Measurements from ENCODE around the gene CCDC178.

DNA sequence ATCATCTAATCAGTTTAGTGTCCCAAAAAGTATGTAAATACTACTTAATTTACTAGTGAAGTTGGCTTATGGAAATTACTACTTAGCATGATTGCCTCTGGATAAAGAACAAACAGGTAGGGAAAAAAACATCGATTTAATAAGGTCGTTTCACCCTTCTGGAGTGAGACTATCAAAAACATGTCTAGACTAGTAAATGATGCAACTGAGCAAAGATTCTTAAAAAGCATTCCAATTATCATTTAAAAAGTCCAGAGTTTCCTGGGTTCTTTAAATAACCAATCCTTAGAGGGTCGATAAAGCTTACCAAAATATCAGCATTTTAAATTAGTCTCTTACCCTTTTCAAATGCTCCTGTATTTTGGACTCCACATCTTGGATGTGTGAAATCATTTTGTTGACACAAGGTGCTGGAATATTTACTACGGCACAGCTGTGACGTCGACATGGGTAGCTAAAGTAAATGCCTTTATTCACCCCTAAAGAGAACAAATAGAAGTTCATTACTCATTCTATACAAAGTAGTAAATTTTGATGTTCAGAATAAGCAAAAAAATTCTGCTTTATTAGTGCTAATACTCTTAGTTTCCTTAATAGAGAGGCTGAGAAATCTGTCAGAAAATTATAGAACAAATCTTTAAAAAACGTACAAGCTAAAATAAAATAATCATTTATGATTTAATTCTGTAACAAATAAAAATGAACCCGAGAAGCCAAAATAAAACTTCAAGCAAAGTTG is 70.6 kb downstream of the CCDC178 start:
- TF ChIP-seq, protein P1, sequence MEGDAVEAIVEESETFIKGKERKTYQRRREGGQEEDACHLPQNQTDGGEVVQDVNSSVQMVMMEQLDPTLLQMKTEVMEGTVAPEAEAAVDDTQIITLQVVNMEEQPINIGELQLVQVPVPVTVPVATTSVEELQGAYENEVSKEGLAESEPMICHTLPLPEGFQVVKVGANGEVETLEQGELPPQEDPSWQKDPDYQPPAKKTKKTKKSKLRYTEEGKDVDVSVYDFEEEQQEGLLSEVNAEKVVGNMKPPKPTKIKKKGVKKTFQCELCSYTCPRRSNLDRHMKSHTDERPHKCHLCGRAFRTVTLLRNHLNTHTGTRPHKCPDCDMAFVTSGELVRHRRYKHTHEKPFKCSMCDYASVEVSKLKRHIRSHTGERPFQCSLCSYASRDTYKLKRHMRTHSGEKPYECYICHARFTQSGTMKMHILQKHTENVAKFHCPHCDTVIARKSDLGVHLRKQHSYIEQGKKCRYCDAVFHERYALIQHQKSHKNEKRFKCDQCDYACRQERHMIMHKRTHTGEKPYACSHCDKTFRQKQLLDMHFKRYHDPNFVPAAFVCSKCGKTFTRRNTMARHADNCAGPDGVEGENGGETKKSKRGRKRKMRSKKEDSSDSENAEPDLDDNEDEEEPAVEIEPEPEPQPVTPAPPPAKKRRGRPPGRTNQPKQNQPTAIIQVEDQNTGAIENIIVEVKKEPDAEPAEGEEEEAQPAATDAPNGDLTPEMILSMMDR (IDR thresholded peaks at IDR 0.05; ENCODE audit: insufficient read depth, low read length, poor library complexity, severe bottlenecking): no peak
- no peak for TF ChIP-seq EZH2phosphoT487 (conservative IDR thresholded peaks at IDR 0.05; ENCODE audit: low read length)

Data from SU-DHL-6 (cell line).